Measurements from ENCODE around the gene CATSPERD. TPM values are rescaled to one million over a fixed set of nuclear protein-coding genes. Genes with fewer than 3 reads are reported as not detected.
A peak's percentile ranks its signal among the peaks of the same experiment; 100 is the strongest.

CATSPERD gene
- total and polyA plus RNA-seq, 9 of the 15 experiments (the other 6 are each of a cell fraction or from before 2014, with no cell fraction given), result not detected

GRCh38 chr19:5827891-5828660, 107.6 kb downstream of the CATSPERD start (continued):
- TF ChIP-seq HIVEP1 (CRISPR knock-in tag; IDR thresholded peaks at IDR 0.05) (peak; percentile 57; the same call in 1 of the 2 replicates), SETDB1 (IDR thresholded peaks at IDR 0.05; ENCODE audit: low read length) (no peak), FOXP4 (CRISPR knock-in tag; IDR thresholded peaks at IDR 0.05; ENCODE audit: borderline replicate concordance) (no peak), WHSC1 (IDR thresholded peaks at IDR 0.05; ENCODE audit: low read length) (no peak), ZNF347 (CRISPR knock-in tag; IDR thresholded peaks at IDR 0.05; ENCODE audit: low read depth) (no peak), ZNF655 (CRISPR knock-in tag; IDR thresholded peaks at IDR 0.05) (no peak), TRIM24 (IDR thresholded peaks at IDR 0.05) (peak in 1 of 2 experiments; percentile 79; a peak in 3 of 4 replicates), RB1 (IDR thresholded peaks at IDR 0.05; ENCODE audit: low read depth) (peak; percentile 69; the same call in 1 of the 2 replicates), EP300 (IDR thresholded peaks at IDR 0.05; ENCODE audit: low read length) (peak; percentile 30; the same call in 1 of the 2 replicates), REST (IDR thresholded peaks at IDR 0.05; ENCODE audit: borderline replicate concordance) (no peak), REST (CRISPR knock-in tag; IDR thresholded peaks at IDR 0.05; ENCODE audit: low read depth) (peak; percentile 86), SAFB (IDR thresholded peaks at IDR 0.05; ENCODE audit: borderline replicate concordance, low read depth, low read length) (no peak), ETV5 (CRISPR knock-in tag; IDR thresholded peaks at IDR 0.05; ENCODE audit: low read depth) (peak; percentile 23; the same call in 1 of the 2 replicates), BCL6 (CRISPR knock-in tag; IDR thresholded peaks at IDR 0.05) (no peak), KAT2B (IDR thresholded peaks at IDR 0.05; ENCODE audit: low read depth, low read length) (no peak), ZBTB34 (CRISPR knock-in tag; IDR thresholded peaks at IDR 0.05) (no peak)

Data from K562 (cell line).